GM23338 (cell line): Measurements from ENCODE around the gene ELL2. TPM values are rescaled to one million over a fixed set of nuclear protein-coding genes. Genes with fewer than 3 reads are reported as not detected.

Experiments
- ATAC-seq: fragments of 200-7000 bp; cut with Tn5 transposase; 3 replicates; pipeline ENCODE4 v1.9.1; 2020
- DNase-seq: peaks from one replicate; pipeline ENCODE4 v3.0.0-alpha.2; 2015; ENCODE audit warnings: low spot score
- H2AFZ ChIP-seq: fragments of 200-600 bp; sonication (generic); 2 replicates; pipeline ENCODE4 v1.8.0; 2016; ENCODE audit warnings: antibody characterized with exemption, mild to moderate bottlenecking, moderate library complexity
- H3F3A ChIP-seq: fragments of 200-600 bp; sonication (generic); replicated peaks from 2 replicates; pipeline ENCODE4 v1.8.0; 2017; ENCODE audit warnings: antibody characterized with exemption, mixed run types, low read depth
- H3K27ac ChIP-seq: fragments of 200-600 bp; sonication (generic); 2 replicates; pipeline ENCODE4 v1.6.1; 2016; ENCODE audit warnings: low read depth
- H3K27me3 ChIP-seq: fragments of 200-600 bp; sonication (generic); 2 replicates; pipeline ENCODE4 v1.8.0; 2016; ENCODE audit warnings: mild to moderate bottlenecking, mixed run types, moderate library complexity; ENCODE audit not compliant: insufficient read depth
- H3K36me3 ChIP-seq: fragments of 200-600 bp; sonication (generic); 2 replicates; pipeline ENCODE4 v1.8.0; 2016; ENCODE audit warnings: mild to moderate bottlenecking; ENCODE audit not compliant: insufficient read depth
- H3K4me1 ChIP-seq: fragments of 200-600 bp; sonication (generic); 2 replicates; pipeline ENCODE4 v1.8.0; 2016; ENCODE audit warnings: mild to moderate bottlenecking, moderate library complexity; ENCODE audit not compliant: insufficient read depth
- H3K4me2 ChIP-seq: fragments of 200-600 bp; sonication (generic); 2 replicates; pipeline ENCODE4 v1.7.1; 2017; ENCODE audit warnings: mixed run types
- H3K4me3 ChIP-seq: fragments of 200-600 bp; sonication (generic); 2 replicates; pipeline ENCODE4 v1.6.1; 2016; ENCODE audit warnings: mixed run types
- H3K79me2 ChIP-seq: fragments of 200-600 bp; sonication (generic); replicated peaks from 2 replicates; pipeline ENCODE4 v1.8.0; 2017; ENCODE audit warnings: mild to moderate bottlenecking; ENCODE audit not compliant: insufficient read depth
- H3K9me2 ChIP-seq: fragments of 200-600 bp; sonication (generic); 2 replicates; pipeline ENCODE4 v1.8.0; 2017; ENCODE audit not compliant: insufficient read depth
- H4K20me1 ChIP-seq: fragments of 200-600 bp; sonication (generic); replicated peaks from 2 replicates; pipeline ENCODE4 v1.8.0; 2017; ENCODE audit warnings: mild to moderate bottlenecking; ENCODE audit not compliant: insufficient read depth
- H3K27ac Mint-ChIP-seq: 2 replicates; pipeline ENCODE4 v1.8.0; 2020; ENCODE audit warnings: inconsistent platforms, mild to moderate bottlenecking, moderate library complexity, mixed read lengths
- H3K27me3 Mint-ChIP-seq: 3 replicates; pipeline ENCODE4 v1.8.0; 2022; ENCODE audit warnings: low read depth, mild to moderate bottlenecking, moderate library complexity, mixed read lengths, inconsistent platforms; ENCODE audit not compliant: insufficient read depth, poor library complexity
- H3K36me3 Mint-ChIP-seq: 3 replicates; pipeline ENCODE4 v1.8.0; 2021; ENCODE audit warnings: low read depth, mild to moderate bottlenecking, inconsistent platforms, moderate library complexity, mixed read lengths
- H3K4me1 Mint-ChIP-seq: 3 replicates; pipeline ENCODE4 v1.8.0; 2020; ENCODE audit warnings: mild to moderate bottlenecking, inconsistent platforms, mixed read lengths
- H3K4me3 Mint-ChIP-seq: 3 replicates; pipeline ENCODE4 v1.8.0; 2021; ENCODE audit warnings: moderate library complexity, mild to moderate bottlenecking, inconsistent platforms, mixed read lengths
- H3K9me3 Mint-ChIP-seq: 3 replicates; pipeline ENCODE4 v1.8.0; 2020; ENCODE audit warnings: moderate library complexity, mild to moderate bottlenecking, inconsistent platforms, mixed read lengths
- CTCF ChIP-seq, 2 experiments: fragments of 200-600 bp in 1 of 2; sonication (generic) in 1 of 2; conservative IDR thresholded peaks; 2 replicates each; pipeline versions ENCODE4 v1.5.1 to v1.6.1; 2016 to 2017; ENCODE audit warnings: antibody characterized with exemption in 2 of 2, low read depth in 2 of 2, mild to moderate bottlenecking in 2 of 2, moderate library complexity in 1 of 2
- ETS1 ChIP-seq: IDR thresholded peaks from 2 replicates; pipeline ENCODE4 v1.6.1; 2016; ENCODE audit warnings: antibody characterized with exemption
- EZH2 ChIP-seq: fragments of 200-600 bp; sonication (generic); IDR thresholded peaks from one replicate; pipeline ENCODE4 v1.8.0; 2017; ENCODE audit warnings: antibody characterized with exemption, mild to moderate bottlenecking, low read depth; ENCODE audit not compliant: unreplicated experiment
- EZH2phosphoT487 ChIP-seq: fragments of 200-600 bp; sonication (generic); IDR thresholded peaks from one replicate; pipeline ENCODE4 v1.8.1; 2018; ENCODE audit warnings: antibody characterized with exemption; ENCODE audit not compliant: unreplicated experiment
- NANOG ChIP-seq: IDR thresholded peaks from 2 replicates; pipeline ENCODE4 v1.6.1; 2016; ENCODE audit warnings: antibody characterized with exemption, borderline replicate concordance
- REST ChIP-seq: IDR thresholded peaks from one replicate; pipeline ENCODE4 v1.6.1; 2018; ENCODE audit warnings: antibody characterized with exemption; ENCODE audit not compliant: unreplicated experiment
- STAT1 ChIP-seq: IDR thresholded peaks from one replicate; pipeline ENCODE4 v1.6.1; 2016; ENCODE audit warnings: antibody characterized with exemption; ENCODE audit not compliant: unreplicated experiment
- ZNF331 ChIP-seq: fragments of 250-450 bp; sonication (Bioruptor Pico); IDR thresholded peaks from 2 replicates; pipeline ENCODE4 v1.5.0; 2020; ENCODE audit warnings: low read depth, mild to moderate bottlenecking, moderate library complexity
- ZNF462 ChIP-seq: fragments of 250-450 bp; sonication (Bioruptor Pico); IDR thresholded peaks from 2 replicates; pipeline ENCODE4 v1.5.0; 2020; ENCODE audit warnings: mild to moderate bottlenecking, moderate library complexity
- polyA plus RNA-seq: library from polyadenylated mRNA; unstranded; fragments of >200 nt; fragmentation: Nextera tagmentation; extraction: Ambion mirVana; gene quantifications from 2 replicates; pipeline ENCODE4 v1.2.1, GENCODE V29; 2016
- total RNA-seq: library from RNA; depleted of rRNA; stranded (reverse); fragments of >200 nt; shearing (Covaris generic); gene quantifications from 2 replicates; pipeline ENCODE4 v1.2.3, GENCODE V29; 2014

ELL2 gene
- total and polyA plus RNA-seq, 2 experiments from 2014 or later, result 7.4 to 32.6 TPM

- Histone ChIP-seq H3K79me2 (no peaks in the 10 kb centered on the region), H3K9me2 (no peaks in the 10 kb centered on the region), H2AFZ (no peak overlapping the region), H3K36me3 (no peaks in the 10 kb centered on the region), H3K4me3 (no peak overlapping the region), H3K27ac (no peak overlapping the region), H3K4me1 (no peaks in the 10 kb centered on the region), H4K20me1 (no peaks in the 10 kb centered on the region), H3F3A (no peaks in the 10 kb centered on the region), H3K4me2 (no peak overlapping the region), H3K27me3 (no peaks in the 10 kb centered on the region)
- Mint-ChIP-seq H3K36me3 (no peaks in the 10 kb centered on the region), H3K27ac (no peak overlapping the region), H3K27me3 (no peaks in the 10 kb centered on the region), H3K9me3 (no peaks in the 10 kb centered on the region), H3K4me3 (no peak overlapping the region), H3K4me1 (no peaks in the 10 kb centered on the region)
- TF ChIP-seq REST (no peak), ZNF462 (CRISPR knock-in tag) (no peak), ETS1 (no peak), STAT1 (no peak), EZH2 (no peak), ZNF331 (CRISPR knock-in tag) (no peak), EZH2phosphoT487 (no peak), CTCF (conservative IDR thresholded peaks at IDR 0.05; ENCODE audit: low read depth in 2 of 2) (no peak), NANOG (no peak)
- DNase-seq (no peak), ATAC-seq (no peak)
These were observed 35.5 kb upstream of the ELL2 start for GRCh38 chr5:95996904-95997723.
